PC-9 (cell line): ENCODE data around the gene LCAT.

Experiments
- EZH2 ChIP-seq: fragments of 200-600 bp; sonication (generic); IDR thresholded peaks from 2 replicates; pipeline ENCODE4 v1.8.0; 2017; ENCODE audit warnings: antibody characterized with exemption, low read depth
- TF ChIP-seq, protein P1 (sequence below): fragments of 200-600 bp; sonication (generic); conservative IDR thresholded peaks from 2 replicates; pipeline ENCODE4 v1.6.1; 2017; ENCODE audit warnings: mixed run types, antibody characterized with exemption, mild to moderate bottlenecking, moderate library complexity

DNA sequence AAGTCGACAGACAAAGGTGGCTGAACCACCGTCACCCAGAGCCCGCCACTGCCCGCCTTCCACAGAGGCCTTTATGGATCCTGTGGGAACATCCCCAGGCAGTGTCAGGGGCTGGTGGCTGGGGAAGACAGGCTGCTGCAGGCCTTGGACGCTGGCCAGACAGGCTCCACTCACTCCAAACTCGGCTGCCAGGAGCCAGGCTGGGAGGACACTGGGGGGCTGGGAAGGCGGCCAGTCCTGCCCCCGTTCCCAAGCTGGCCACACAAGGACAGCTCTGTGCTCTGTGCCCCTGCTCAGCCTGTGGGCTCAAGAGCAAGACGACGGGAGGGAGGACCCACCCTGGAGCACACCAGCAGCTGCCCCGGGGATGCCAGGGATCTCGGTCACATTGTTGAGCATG is 7.6 kb upstream of the LCAT start:
- TF ChIP-seq, protein P1, sequence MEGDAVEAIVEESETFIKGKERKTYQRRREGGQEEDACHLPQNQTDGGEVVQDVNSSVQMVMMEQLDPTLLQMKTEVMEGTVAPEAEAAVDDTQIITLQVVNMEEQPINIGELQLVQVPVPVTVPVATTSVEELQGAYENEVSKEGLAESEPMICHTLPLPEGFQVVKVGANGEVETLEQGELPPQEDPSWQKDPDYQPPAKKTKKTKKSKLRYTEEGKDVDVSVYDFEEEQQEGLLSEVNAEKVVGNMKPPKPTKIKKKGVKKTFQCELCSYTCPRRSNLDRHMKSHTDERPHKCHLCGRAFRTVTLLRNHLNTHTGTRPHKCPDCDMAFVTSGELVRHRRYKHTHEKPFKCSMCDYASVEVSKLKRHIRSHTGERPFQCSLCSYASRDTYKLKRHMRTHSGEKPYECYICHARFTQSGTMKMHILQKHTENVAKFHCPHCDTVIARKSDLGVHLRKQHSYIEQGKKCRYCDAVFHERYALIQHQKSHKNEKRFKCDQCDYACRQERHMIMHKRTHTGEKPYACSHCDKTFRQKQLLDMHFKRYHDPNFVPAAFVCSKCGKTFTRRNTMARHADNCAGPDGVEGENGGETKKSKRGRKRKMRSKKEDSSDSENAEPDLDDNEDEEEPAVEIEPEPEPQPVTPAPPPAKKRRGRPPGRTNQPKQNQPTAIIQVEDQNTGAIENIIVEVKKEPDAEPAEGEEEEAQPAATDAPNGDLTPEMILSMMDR = no peak
- TF ChIP-seq EZH2 = no peak
